Measurements from ENCODE around the gene ESF1. TPM values are rescaled to one million over a fixed set of nuclear protein-coding genes. Genes with fewer than 3 reads are reported as not detected.

ESF1 gene
- total RNA-seq, 1 experiment from 2014 or later = 22.7 TPM

DNA sequence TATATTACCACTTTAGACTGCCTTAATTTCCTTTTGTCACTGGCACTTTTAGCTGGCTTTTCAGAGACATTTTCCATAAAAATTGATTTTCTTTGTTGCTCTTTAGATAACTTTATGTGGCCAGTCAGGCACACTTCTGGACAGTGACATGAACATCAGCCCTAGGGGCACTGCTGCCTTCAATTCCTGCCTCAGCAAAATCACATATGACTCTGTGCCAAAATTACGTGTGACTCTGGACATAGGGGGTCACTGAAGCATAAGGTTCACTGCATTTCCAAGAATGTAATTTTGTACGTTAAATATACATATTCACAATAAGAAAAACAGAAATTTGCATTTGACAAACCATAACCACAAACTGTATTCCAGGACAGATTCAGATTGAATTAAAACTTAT is 66.5 kb downstream of the ESF1 start:
- ChIA-PET CTCF (no interaction called here), POLR2A (no interaction called here)
- peaks cover 3% of the 10 kb centered on the region for H3K36me3 ChIP-seq (ENCODE audit: control insufficient read depth, insufficient read depth, low read length)
- no peaks in the 10 kb centered on the region for H3K4me1 ChIP-seq
- no peak overlapping the region for H3K4me3 ChIP-seq (ENCODE audit: low read depth, low read length)
- Mint-ChIP-seq H3K36me3 (ENCODE audit: insufficient read depth, unreplicated experiment) (peaks cover 24% of the 10 kb centered on the region), H3K4me1 (ENCODE audit: low read depth, unreplicated experiment) (no peaks in the 10 kb centered on the region), H3K4me3 (ENCODE audit: unreplicated experiment) (no peak overlapping the region), H3K27me3 (ENCODE audit: insufficient read depth, unreplicated experiment) (no peaks in the 10 kb centered on the region), H3K9me3 (ENCODE audit: unreplicated experiment) (no peaks in the 10 kb centered on the region), H3K27ac (ENCODE audit: unreplicated experiment) (no peak overlapping the region)
- no TSS peak for BruUV-seq (replicated peaks)
- intact Hi-C loops (cut with micrococcal nuclease; ENCODE audit: unreplicated experiment) = no loop called here
- TF ChIP-seq, protein P1, sequence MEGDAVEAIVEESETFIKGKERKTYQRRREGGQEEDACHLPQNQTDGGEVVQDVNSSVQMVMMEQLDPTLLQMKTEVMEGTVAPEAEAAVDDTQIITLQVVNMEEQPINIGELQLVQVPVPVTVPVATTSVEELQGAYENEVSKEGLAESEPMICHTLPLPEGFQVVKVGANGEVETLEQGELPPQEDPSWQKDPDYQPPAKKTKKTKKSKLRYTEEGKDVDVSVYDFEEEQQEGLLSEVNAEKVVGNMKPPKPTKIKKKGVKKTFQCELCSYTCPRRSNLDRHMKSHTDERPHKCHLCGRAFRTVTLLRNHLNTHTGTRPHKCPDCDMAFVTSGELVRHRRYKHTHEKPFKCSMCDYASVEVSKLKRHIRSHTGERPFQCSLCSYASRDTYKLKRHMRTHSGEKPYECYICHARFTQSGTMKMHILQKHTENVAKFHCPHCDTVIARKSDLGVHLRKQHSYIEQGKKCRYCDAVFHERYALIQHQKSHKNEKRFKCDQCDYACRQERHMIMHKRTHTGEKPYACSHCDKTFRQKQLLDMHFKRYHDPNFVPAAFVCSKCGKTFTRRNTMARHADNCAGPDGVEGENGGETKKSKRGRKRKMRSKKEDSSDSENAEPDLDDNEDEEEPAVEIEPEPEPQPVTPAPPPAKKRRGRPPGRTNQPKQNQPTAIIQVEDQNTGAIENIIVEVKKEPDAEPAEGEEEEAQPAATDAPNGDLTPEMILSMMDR (IDR thresholded peaks at IDR 0.05; ENCODE audit: insufficient read depth in 1 of 2, low read depth in 1 of 2, low read length in 1 of 2, severe bottlenecking in 1 of 2, unreplicated experiment in 1 of 2) = no peak
- no peak for DNase-seq
- no peaks in the 10 kb centered on the region for H3K9me3 ChIP-seq
- no peaks in the 10 kb centered on the region for H3K27me3 ChIP-seq (replicated peaks; ENCODE audit: control insufficient read depth, insufficient read depth, low read length)

DNA sequence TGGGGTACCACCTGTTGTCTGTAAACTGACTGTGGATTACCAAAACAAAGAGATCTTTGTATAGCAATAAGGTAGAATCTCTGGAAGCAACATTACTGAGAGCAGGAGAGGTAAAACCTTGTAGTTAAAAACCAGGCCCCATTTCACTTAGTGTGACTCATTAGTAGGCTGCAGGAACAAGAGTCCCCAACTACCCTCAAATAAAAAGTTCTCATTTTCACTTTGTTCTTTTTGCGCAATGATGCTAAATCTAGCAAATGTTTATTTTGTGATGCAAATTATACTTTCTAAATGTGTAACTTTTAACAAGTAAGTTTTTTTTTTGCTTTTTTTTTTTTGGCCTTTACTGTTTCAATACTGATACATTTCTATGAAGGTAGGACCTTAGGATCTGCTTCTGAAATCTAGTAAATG is 67.1 kb downstream of the ESF1 start:
- ChIA-PET CTCF (no interaction called here), POLR2A (no interaction called here)
- H3K27me3 ChIP-seq (replicated peaks; ENCODE audit: control insufficient read depth, insufficient read depth, low read length) = no peaks in the 10 kb centered on the region
- H3K36me3 ChIP-seq (ENCODE audit: control insufficient read depth, insufficient read depth, low read length) = peaks cover 3% of the 10 kb centered on the region
- no peak overlapping the region for H3K4me3 ChIP-seq (ENCODE audit: low read depth, low read length)
- no peak for DNase-seq
- Mint-ChIP-seq H3K4me1 (ENCODE audit: low read depth, unreplicated experiment) (no peaks in the 10 kb centered on the region), H3K4me3 (ENCODE audit: unreplicated experiment) (no peak overlapping the region), H3K27ac (ENCODE audit: unreplicated experiment) (no peak overlapping the region), H3K36me3 (ENCODE audit: insufficient read depth, unreplicated experiment) (peaks cover 24% of the 10 kb centered on the region), H3K27me3 (ENCODE audit: insufficient read depth, unreplicated experiment) (no peaks in the 10 kb centered on the region), H3K9me3 (ENCODE audit: unreplicated experiment) (no peaks in the 10 kb centered on the region)
- no TSS peak for BruUV-seq (replicated peaks)
- H3K4me1 ChIP-seq = no peaks in the 10 kb centered on the region
- TF ChIP-seq, protein P1 (IDR thresholded peaks at IDR 0.05; ENCODE audit: insufficient read depth in 1 of 2, low read depth in 1 of 2, low read length in 1 of 2, severe bottlenecking in 1 of 2, unreplicated experiment in 1 of 2) = no peak
- intact Hi-C loops (cut with micrococcal nuclease; ENCODE audit: unreplicated experiment) = no loop called here
- no peaks in the 10 kb centered on the region for H3K9me3 ChIP-seq

DNA sequence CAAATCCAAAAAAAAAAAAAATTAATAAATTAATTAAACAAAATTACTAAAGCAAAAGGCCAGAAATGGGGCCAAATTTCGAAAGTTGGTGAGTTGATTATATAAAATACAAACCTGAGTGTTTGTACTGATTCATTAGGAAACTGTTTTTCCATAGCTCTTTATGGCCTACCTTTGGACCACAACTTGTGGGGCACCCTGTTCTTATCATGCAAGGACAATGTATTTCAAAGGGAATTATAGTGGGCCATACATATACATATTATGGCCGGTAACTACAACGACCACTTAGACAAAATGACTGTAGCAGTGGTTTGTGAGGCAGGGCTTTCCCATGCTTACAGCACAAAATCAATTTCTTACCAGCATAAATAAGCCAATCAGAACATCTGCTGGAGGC is 69.5 kb downstream of the ESF1 start:
- Mint-ChIP-seq H3K4me1 (ENCODE audit: low read depth, unreplicated experiment) (no peaks in the 10 kb centered on the region), H3K9me3 (ENCODE audit: unreplicated experiment) (no peaks in the 10 kb centered on the region), H3K27me3 (ENCODE audit: insufficient read depth, unreplicated experiment) (no peaks in the 10 kb centered on the region), H3K27ac (ENCODE audit: unreplicated experiment) (no peak overlapping the region), H3K36me3 (ENCODE audit: insufficient read depth, unreplicated experiment) (peaks cover 37% of the 10 kb centered on the region), H3K4me3 (ENCODE audit: unreplicated experiment) (no peak overlapping the region)
- ChIA-PET CTCF (interaction anchor here (0.5 kb wide), 1 partner anchor 1187 kb away, joined by 3 read pairs; no protein-coding TSS in a partner anchor), POLR2A (no interaction called here)
- H3K9me3 ChIP-seq = no peaks in the 10 kb centered on the region
- no peak overlapping the region for H3K4me3 ChIP-seq (ENCODE audit: low read depth, low read length)
- TF ChIP-seq, protein P1 (IDR thresholded peaks at IDR 0.05; ENCODE audit: insufficient read depth in 1 of 2, low read depth in 1 of 2, low read length in 1 of 2, severe bottlenecking in 1 of 2, unreplicated experiment in 1 of 2) = no peak
- no TSS peak for BruUV-seq (replicated peaks)
- intact Hi-C loops (cut with micrococcal nuclease; ENCODE audit: unreplicated experiment) = no loop called here
- DNase-seq = no peak
- peaks cover 3% of the 10 kb centered on the region for H3K36me3 ChIP-seq (ENCODE audit: control insufficient read depth, insufficient read depth, low read length)
- no peaks in the 10 kb centered on the region for H3K4me1 ChIP-seq
- H3K27me3 ChIP-seq (replicated peaks; ENCODE audit: control insufficient read depth, insufficient read depth, low read length) = no peaks in the 10 kb centered on the region

Data from Caco-2 (cell line).